ENCODE results near the gene RAB17. TPM values are rescaled to one million over a fixed set of nuclear protein-coding genes. Genes with fewer than 3 reads are reported as not detected.

Gene RAB17
- total and polyA plus RNA-seq, 10 of the 15 experiments (the other 5 are each of a cell fraction or from before 2014, with no cell fraction given): 0.07 to 1.4 (median 0.28) TPM; not detected in 3

DNA sequence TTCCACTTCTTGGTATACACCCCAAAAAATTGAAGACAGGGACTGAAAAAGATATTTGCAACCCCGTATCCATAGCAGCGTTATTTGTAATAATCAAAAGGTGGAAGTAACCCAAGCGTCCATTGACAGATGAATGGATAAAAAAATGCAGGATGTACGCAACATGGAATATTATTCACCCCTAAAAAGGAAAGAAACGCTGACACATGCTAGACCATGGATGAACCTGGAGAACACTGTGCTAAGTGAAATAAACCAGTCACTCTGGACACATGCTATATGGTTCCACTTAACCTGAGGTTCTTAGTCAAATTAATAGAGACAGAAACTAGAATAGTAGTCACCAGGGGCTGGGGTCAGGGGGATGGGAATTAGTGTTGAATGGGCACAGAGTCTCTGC lies 62.8 kb downstream of the RAB17 start (continued):
- TF ChIP-seq NFXL1 (IDR thresholded peaks at IDR 0.05; ENCODE audit: borderline replicate concordance) (no peak), IRF4 (IDR thresholded peaks at IDR 0.05; ENCODE audit: low read depth, low read length) (no peak), NKRF (conservative IDR thresholded peaks at IDR 0.05) (no peak), SMAD1 (IDR thresholded peaks at IDR 0.05; ENCODE audit: low read depth, partially characterized antibody) (no peak), FOS (IDR thresholded peaks at IDR 0.05; ENCODE audit: borderline replicate concordance, extremely low read depth, insufficient read length) (no peak), NR2C2 (IDR thresholded peaks at IDR 0.05; ENCODE audit: borderline replicate concordance, control insufficient read depth, insufficient read length, low read depth) (no peak), MEF2A (IDR thresholded peaks at IDR 0.05; ENCODE audit: insufficient read depth, low read depth, low read length) (no peak)
- TF ChIP-seq, protein P1, sequence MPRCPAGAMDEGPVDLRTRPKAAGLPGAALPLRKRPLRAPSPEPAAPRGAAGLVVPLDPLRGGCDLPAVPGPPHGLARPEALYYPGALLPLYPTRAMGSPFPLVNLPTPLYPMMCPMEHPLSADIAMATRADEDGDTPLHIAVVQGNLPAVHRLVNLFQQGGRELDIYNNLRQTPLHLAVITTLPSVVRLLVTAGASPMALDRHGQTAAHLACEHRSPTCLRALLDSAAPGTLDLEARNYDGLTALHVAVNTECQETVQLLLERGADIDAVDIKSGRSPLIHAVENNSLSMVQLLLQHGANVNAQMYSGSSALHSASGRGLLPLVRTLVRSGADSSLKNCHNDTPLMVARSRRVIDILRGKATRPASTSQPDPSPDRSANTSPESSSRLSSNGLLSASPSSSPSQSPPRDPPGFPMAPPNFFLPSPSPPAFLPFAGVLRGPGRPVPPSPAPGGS (IDR thresholded peaks at IDR 0.05; ENCODE audit: borderline replicate concordance, insufficient read depth, low read depth, low read length, poor library complexity, severe bottlenecking): no peak

GRCh38 chr2:237527233-237527632 lies 63.3 kb downstream of the RAB17 start:
- H3K4me2 ChIP-seq (ENCODE audit: control insufficient read depth, insufficient read depth): no peak overlapping the region
- ChIA-PET POLR2A (no interaction called here), RAD21 (ENCODE audit: unreplicated experiment) (no interaction called here), CTCF (no interaction called here), SMC1A (ENCODE audit: uncharacterized antibody, unreplicated experiment) (no interaction called here)
- no peak overlapping the region for H3K9ac ChIP-seq (ENCODE audit: control insufficient read depth, insufficient read depth, low read length)
- ATAC-seq (no peak), FAIRE-seq (no peak), DNase-seq (ENCODE audit: low read depth, low spot score) (no peak)
- BruUV-seq (replicated peaks): no TSS peak
- no peak overlapping the region for H2AFZ ChIP-seq (ENCODE audit: control insufficient read depth, low read depth, low read length)
- H3K27ac ChIP-seq (ENCODE audit: control insufficient read depth, insufficient read depth): no peak overlapping the region
- no peak overlapping the region for H3K4me3 ChIP-seq
- H3K79me2 ChIP-seq (ENCODE audit: control insufficient read depth, insufficient read depth, low read length): no peaks in the 10 kb centered on the region
- intact Hi-C loops (cut with micrococcal nuclease; ENCODE audit: unreplicated experiment): no loop called here
- WGBS (ENCODE audit: insufficient coverage, insufficient replicate concordance, low lambda C conversion rate, missing lambda C conversion rate): 94% methylated on average over 11 of the region's 11 CpGs
- H3K4me1 ChIP-seq (ENCODE audit: control insufficient read depth, insufficient read depth, low read length): peaks cover 21% of the 10 kb centered on the region
- H4K20me1 ChIP-seq (ENCODE audit: control insufficient read depth, insufficient read depth): no peaks in the 10 kb centered on the region
- TF ChIP-seq SMAD5 (IDR thresholded peaks at IDR 0.05; ENCODE audit: low read depth) (no peak), MYB (IDR thresholded peaks at IDR 0.05; ENCODE audit: borderline replicate concordance, low read depth, low read length) (no peak), IRF3 (IDR thresholded peaks at IDR 0.05) (no peak), SIN3A (IDR thresholded peaks at IDR 0.05; ENCODE audit: low read depth, low read length) (no peak), EGR1 (IDR thresholded peaks at IDR 0.05; ENCODE audit: borderline replicate concordance in 1 of 2, low read depth in 2 of 2, low read length in 2 of 2) (no peak), ZNF687 (IDR thresholded peaks at IDR 0.05) (no peak)
- no peaks in the 10 kb centered on the region for H3K27me3 ChIP-seq (replicated peaks in 1 of 2; ENCODE audit: control insufficient read depth in 2 of 2, insufficient read depth in 2 of 2, low read length in 1 of 2)
- no peaks in the 10 kb centered on the region for H3K36me3 ChIP-seq (ENCODE audit: control insufficient read depth in 2 of 2, insufficient read depth in 2 of 2, low read length in 1 of 2)
- in situ Hi-C loops (cut with MboI): no loop called here
- H3K9me3 ChIP-seq (replicated peaks; ENCODE audit: control insufficient read depth, insufficient read depth, low read length): no peaks in the 10 kb centered on the region

Data from GM12878 (cell line).